ENCODE results near the gene SLC19A1.

Gene SLC19A1

GRCh38 chr21:45542242-45542666, at the start of gene SLC19A1:
Gene SLC19A1, minus strand, starts transcription at chr21:45542440. Its CDS starts 4,481 bp downstream, at chr21:45537959.
- DNase-seq (ENCODE audit: low spot score) = peak; percentile 77

GRCh38 chr21:45591619-45592207, 49.5 kb upstream of the SLC19A1 start:
- no peak for DNase-seq (ENCODE audit: low spot score)

GRCh38 chr21:45590726-45591618, 48.7 kb upstream of the SLC19A1 start:
- DNase-seq (ENCODE audit: low spot score) = peak; percentile 36

- peak; percentile 79 for DNase-seq (ENCODE audit: low spot score)
Observed at GRCh38 chr21:45590246-45590725, 48.0 kb upstream of the SLC19A1 start.

GRCh38 chr21:45589686-45590245, 47.5 kb upstream of the SLC19A1 start:
- DNase-seq (ENCODE audit: low spot score) = no peak

GRCh38 chr21:45588871-45589491, 46.7 kb upstream of the SLC19A1 start:
- DNase-seq (ENCODE audit: low spot score) = no peak

- no peak for DNase-seq (ENCODE audit: low spot score)
Observed at GRCh38 chr21:45588086-45588825, 46.0 kb upstream of the SLC19A1 start.

GRCh38 chr21:45586289-45586858, 44.1 kb upstream of the SLC19A1 start:
- no peak for DNase-seq (ENCODE audit: low spot score)

- DNase-seq (ENCODE audit: low spot score) = no peak
Observed at GRCh38 chr21:45584786-45585185, 42.5 kb upstream of the SLC19A1 start.

GRCh38 chr21:45583831-45584509, 41.7 kb upstream of the SLC19A1 start:
- no peak for DNase-seq (ENCODE audit: low spot score)

GRCh38 chr21:45582128-45582527, 39.9 kb upstream of the SLC19A1 start:
- no peak for DNase-seq (ENCODE audit: low spot score)

- DNase-seq (ENCODE audit: low spot score) = no peak
Observed at GRCh38 chr21:45581322-45581712, 39.1 kb upstream of the SLC19A1 start.

- DNase-seq (ENCODE audit: low spot score) = no peak
Observed at GRCh38 chr21:45580576-45581321, 38.5 kb upstream of the SLC19A1 start.

GRCh38 chr21:45580181-45580575, 37.9 kb upstream of the SLC19A1 start:
- no peak for DNase-seq (ENCODE audit: low spot score)

GRCh38 chr21:45579383-45580180, 37.3 kb upstream of the SLC19A1 start:
- no peak for DNase-seq (ENCODE audit: low spot score)

GRCh38 chr21:45578811-45579381, 36.7 kb upstream of the SLC19A1 start:
- DNase-seq (ENCODE audit: low spot score) = no peak

- DNase-seq (ENCODE audit: low spot score) = no peak
Observed at GRCh38 chr21:45578176-45578801, 36.0 kb upstream of the SLC19A1 start.

GRCh38 chr21:45577801-45578175, 35.5 kb upstream of the SLC19A1 start:
- no peak for DNase-seq (ENCODE audit: low spot score)
